K562 (cell line): ENCODE results near the gene CUX1. TPM values are rescaled to one million over a fixed set of nuclear protein-coding genes. Genes with fewer than 3 reads are reported as not detected.

Source experiments
- ATAC-seq: fragments of 200-7000 bp; cut with Tn5 transposase; 3 replicates; pipeline ENCODE4 v1.9.1; 2020; ENCODE audit warnings: moderate library complexity
- BruUV-seq: library from RNA; stranded (reverse); fragments of 400-500 nt; replicated peaks from 2 replicates; lab custom pipeline; 2021; lab: Mats Ljungman, UMichigan
- CTCF ChIA-PET: fragments of 300-600 bp; formaldehyde crosslinking; extraction: SDS; loops from one replicate; lab custom pipeline; 2021; ENCODE audit warnings: low intra/inter-chr PET ratio; lab: Yijun Ruan, JAX
- POLR2A ChIA-PET: fragments of 300-600, 350-650 bp; sonication (Branson Sonifier 250); formaldehyde crosslinking; extraction: SDS; loops from one replicate; lab custom pipeline; 2021; ENCODE audit warnings: antibody characterized with exemption, inconsistent platforms; lab: Yijun Ruan, JAX
- DNase-seq, 4 experiments: peaks; one replicate each; pipeline versions ENCODE4 v3.0.0 to v3.0.0-alpha.2; 2011 to 2018; ENCODE audit warnings: low spot score in 3 of 4, mixed read lengths in 3 of 4; ENCODE audit errors: extremely low read depth in 1 of 4
- FAIRE-seq: peaks from 2 replicates; lab custom pipeline; 2011; peaks lifted over from hg19 to GRCh38; lab: Jason Lieb, UNC
- H2AFZ ChIP-seq: 2 replicates; pipeline ENCODE4 v1.6.0; 2011; ENCODE audit warnings: low read depth, low read length, control low read depth, inconsistent platforms
- H3K27ac ChIP-seq: fragments of 200-600 bp; 3 replicates; pipeline ENCODE4 v1.8.0; 2011; ENCODE audit warnings: low read depth, mild to moderate bottlenecking, control low read depth, inconsistent platforms, low read length, moderate library complexity, mixed read lengths; ENCODE audit errors: extremely low read depth
- H3K27me3 ChIP-seq, 2 experiments: fragments of 300-600 bp in 1 of 2; 2 replicates in 1 of 2; 3 replicates in 1 of 2; pipeline versions ENCODE4 v1.6.0 to v1.8.0; 2011; ENCODE audit warnings: inconsistent platforms in 2 of 2, low read length in 2 of 2, mild to moderate bottlenecking in 1 of 2, mixed read lengths in 1 of 2, moderate library complexity in 1 of 2; ENCODE audit not compliant: control insufficient read depth in 2 of 2, insufficient read depth in 2 of 2
- H3K36me3 ChIP-seq: fragments of 300-600 bp; 3 replicates; pipeline ENCODE4 v1.8.0; 2011; ENCODE audit warnings: mild to moderate bottlenecking, low read length, inconsistent platforms; ENCODE audit not compliant: control insufficient read depth, insufficient read depth
- H3K4me1 ChIP-seq, 2 experiments: fragments of 200-600 bp in 1 of 2; replicated peaks in 1 of 2; 2 replicates in 1 of 2; 3 replicates in 1 of 2; pipeline versions ENCODE4 v1.5.1 to v1.8.0; 2011; ENCODE audit warnings: inconsistent platforms in 2 of 2, low read length in 2 of 2, mild to moderate bottlenecking in 1 of 2, mixed read lengths in 1 of 2, moderate library complexity in 1 of 2; ENCODE audit not compliant: control insufficient read depth in 2 of 2, insufficient read depth in 2 of 2
- H3K4me2 ChIP-seq: 2 replicates; pipeline ENCODE4 v1.6.1; 2011; ENCODE audit warnings: low read length, control low read depth, inconsistent platforms, mixed read lengths; ENCODE audit not compliant: insufficient read depth
- H3K4me3 ChIP-seq: fragments of 200-600 bp; sonication (generic), shearing (Covaris generic); 2 replicates; pipeline ENCODE4 v1.5.1; 2016; ENCODE audit warnings: control low read depth, inconsistent platforms
- H3K79me2 ChIP-seq: fragments of 200-600 bp; 3 replicates; pipeline ENCODE4 v1.8.0; 2011; ENCODE audit warnings: low read length, inconsistent platforms; ENCODE audit not compliant: control insufficient read depth, insufficient read depth
- H3K9ac ChIP-seq, 2 experiments: 2 replicates each; pipeline versions ENCODE4 v1.6.0 to v1.6.1; 2011; ENCODE audit warnings: low read depth in 2 of 2, low read length in 2 of 2, control low read depth in 1 of 2, inconsistent platforms in 1 of 2, mild to moderate bottlenecking in 1 of 2, mixed read lengths in 1 of 2; ENCODE audit not compliant: insufficient read depth in 1 of 2
- H3K9me1 ChIP-seq: one replicate; pipeline ENCODE4 v1.6.0; 2011; ENCODE audit warnings: inconsistent platforms, mild to moderate bottlenecking, low read length, moderate library complexity; ENCODE audit not compliant: control insufficient read depth, insufficient read depth
- H3K9me3 ChIP-seq: replicated peaks from 2 replicates; pipeline ENCODE4 v1.5.1; 2011; ENCODE audit warnings: low read depth, low read length, inconsistent platforms; ENCODE audit not compliant: control insufficient read depth, insufficient read depth
- H4K20me1 ChIP-seq: replicated peaks from 2 replicates; pipeline ENCODE4 v1.6.1; 2011; ENCODE audit warnings: low read length, inconsistent platforms, mixed read lengths; ENCODE audit not compliant: control insufficient read depth, insufficient read depth
- BCOR ChIP-seq: fragments of 450-650 bp; IDR thresholded peaks from 2 replicates; pipeline ENCODE4 v1.6.1; 2016
- C11orf30 ChIP-seq: fragments of 450-650 bp; IDR thresholded peaks from 2 replicates; pipeline ENCODE4 v1.6.1; 2016; ENCODE audit warnings: low read depth, mild to moderate bottlenecking
- COPS2 ChIP-seq: fragments of 450-650 bp; conservative IDR thresholded peaks from 2 replicates; pipeline ENCODE4 v1.6.1; 2016; ENCODE audit warnings: mild to moderate bottlenecking, moderate library complexity
- EWSR1 ChIP-seq: fragments of 450-650 bp; IDR thresholded peaks from 2 replicates; pipeline ENCODE4 v1.6.1; 2018; ENCODE audit warnings: borderline replicate concordance, mild to moderate bottlenecking, low read depth, moderate library complexity; ENCODE audit not compliant: partially characterized antibody
- FOXA3 ChIP-seq, 2 experiments: fragments of 450-650 bp in 1 of 2; sonication (generic) in 1 of 2; formaldehyde crosslinking; IDR thresholded peaks in 1 of 2; conservative IDR thresholded peaks in 1 of 2; 2 replicates each; pipeline versions ENCODE4 v1.4.0 to v1.8.0; 2020 to 2022; ENCODE audit warnings: mild to moderate bottlenecking in 2 of 2, missing genetic modification reagents in 1 of 2
- FOXM1 ChIP-seq, 2 experiments: fragments of 450-650 bp in 1 of 2; sonication (generic) in 1 of 2; formaldehyde crosslinking in 1 of 2; IDR thresholded peaks; 2 replicates each; pipeline versions ENCODE4 v1.6.1 to v1.9.0; 2017 to 2022; ENCODE audit warnings: low read depth in 2 of 2, mild to moderate bottlenecking in 2 of 2, missing genetic modification reagents in 1 of 2, moderate library complexity in 1 of 2
- MCM7 ChIP-seq, 2 experiments: fragments of 450-650 bp; IDR thresholded peaks; 2 replicates each; pipeline ENCODE4 v1.6.1; 2016 to 2018
- PHB ChIP-seq: fragments of 250-450 bp; sonication (Bioruptor Pico); IDR thresholded peaks from 2 replicates; pipeline ENCODE4 v1.5.0; 2021
- POLR2H ChIP-seq: IDR thresholded peaks from 2 replicates; pipeline ENCODE4 v1.6.1; 2016; ENCODE audit warnings: missing genetic modification characterization, low read depth, mild to moderate bottlenecking, control low read depth, missing compliant biosample characterization, moderate library complexity
- RBM39 ChIP-seq: fragments of 200-400 bp; formaldehyde crosslinking; optimal IDR thresholded peaks from 2 replicates; pipeline ENCODE3; 2018; ENCODE audit warnings: low read depth, low read length
- STAT5B ChIP-seq: fragments of 250-450 bp; sonication (Bioruptor Pico); IDR thresholded peaks from 2 replicates; pipeline ENCODE4 v1.8.0; 2021; ENCODE audit warnings: mild to moderate bottlenecking, inconsistent platforms
- TBP ChIP-seq: optimal IDR thresholded peaks from 2 replicates; pipeline ENCODE3; 2011; ENCODE audit warnings: low read depth, low read length, improper control_type of control experiment
- U2AF1 ChIP-seq: fragments of 200-400 bp; formaldehyde crosslinking; optimal IDR thresholded peaks from 2 replicates; pipeline ENCODE3; 2017; ENCODE audit warnings: mild to moderate bottlenecking, low read depth, low read length, moderate library complexity
- ZNF551 ChIP-seq: fragments of 250-450 bp; sonication (Bioruptor Pico); IDR thresholded peaks from 2 replicates; pipeline ENCODE4 v1.5.0; 2021; ENCODE audit warnings: mild to moderate bottlenecking, moderate library complexity
- ZNF584 ChIP-seq: fragments of 200-800 bp; sonication (Bioruptor generic); IDR thresholded peaks from 2 replicates; pipeline ENCODE4 v1.6.1; 2016; ENCODE audit warnings: low read depth, mild to moderate bottlenecking, missing genetic modification characterization, missing compliant biosample characterization
- ZNF696 ChIP-seq: fragments of 250-450 bp; sonication (Bioruptor Pico); conservative IDR thresholded peaks from 2 replicates; pipeline ENCODE4 v1.4.0; 2020; ENCODE audit warnings: mild to moderate bottlenecking, moderate library complexity
- WGBS: fragments of 100-300 bp; shearing (Covaris generic); methylation state at CpG from one replicate; pipeline ENCODE4 v1.1.6; 2016; ENCODE audit warnings: low coverage, mixed read lengths; ENCODE audit not compliant: insufficient coverage; ENCODE audit errors: missing lambda C conversion rate; 5-methylcytosine and 5-hydroxymethylcytosine counted together
- in situ Hi-C: fragments of 300-500 bp; cut with MboI; formaldehyde crosslinking; loops from 4 replicates; pipeline ENCODE4 v1.15.0; 2018; ENCODE audit warnings: inconsistent platforms, mixed read lengths
- intact Hi-C: fragments of 100-400 bp; cut with micrococcal nuclease; formaldehyde crosslinking; loops from 2 replicates; pipeline ENCODE4 v1.14.2; 2022
- polyA plus RNA-seq, 8 experiments: library from polyadenylated mRNA; depleted of rRNA in 4 of 8; stranded (reverse) in 5 of 8; unstranded in 3 of 8; fragments of >200 nt; fragmentation: Nextera tagmentation in 2 of 8; fragmentation: Illumina TruSeq in 1 of 8; extraction: Ambion mirVana in 2 of 8; extraction: Trizol in 1 of 8; gene quantifications; 2 replicates each; pipeline versions ENCODE4 v1.2.1 to v1.2.3, GENCODE V29; 2011 to 2014; ENCODE audit warnings: inconsistent platforms in 1 of 8, missing spikeins in 1 of 8
- total RNA-seq, 7 experiments: library from RNA; depleted of rRNA in 6 of 7; stranded (reverse); fragments of >200 nt in 6 of 7; fragmentation: Illumina TruSeq in 2 of 7; extraction: Trizol in 2 of 7; gene quantifications; 2 replicates each; pipeline versions ENCODE4 v1.2.1 to v1.2.3, GENCODE V29; 2011 to 2021; ENCODE audit warnings: low replicate concordance in 1 of 7
- TF ChIP-seq, protein P1 (sequence below), 2 experiments: fragments of 450-650 bp in 1 of 2; sonication (generic) in 1 of 2; formaldehyde crosslinking in 1 of 2; IDR thresholded peaks in 1 of 2; conservative IDR thresholded peaks in 1 of 2; 2 replicates each; pipeline versions ENCODE4 v1.6.1 to v1.8.1; 2016 to 2023; ENCODE audit warnings: mild to moderate bottlenecking in 2 of 2, moderate library complexity in 2 of 2, inconsistent platforms in 1 of 2, missing genetic modification reagents in 1 of 2
- TF ChIP-seq, protein P2 (sequence below): fragments of 450-650 bp; IDR thresholded peaks from 2 replicates; pipeline ENCODE4 v1.6.1; 2014; ENCODE audit warnings: low read depth, mild to moderate bottlenecking, moderate library complexity, borderline replicate concordance

The CUX1 gene
- total and polyA plus RNA-seq, 9 of the 15 experiments (the other 6 are each of a cell fraction or from before 2014, with no cell fraction given): 3.6 to 55.3 (median 25.2) TPM

DNA sequence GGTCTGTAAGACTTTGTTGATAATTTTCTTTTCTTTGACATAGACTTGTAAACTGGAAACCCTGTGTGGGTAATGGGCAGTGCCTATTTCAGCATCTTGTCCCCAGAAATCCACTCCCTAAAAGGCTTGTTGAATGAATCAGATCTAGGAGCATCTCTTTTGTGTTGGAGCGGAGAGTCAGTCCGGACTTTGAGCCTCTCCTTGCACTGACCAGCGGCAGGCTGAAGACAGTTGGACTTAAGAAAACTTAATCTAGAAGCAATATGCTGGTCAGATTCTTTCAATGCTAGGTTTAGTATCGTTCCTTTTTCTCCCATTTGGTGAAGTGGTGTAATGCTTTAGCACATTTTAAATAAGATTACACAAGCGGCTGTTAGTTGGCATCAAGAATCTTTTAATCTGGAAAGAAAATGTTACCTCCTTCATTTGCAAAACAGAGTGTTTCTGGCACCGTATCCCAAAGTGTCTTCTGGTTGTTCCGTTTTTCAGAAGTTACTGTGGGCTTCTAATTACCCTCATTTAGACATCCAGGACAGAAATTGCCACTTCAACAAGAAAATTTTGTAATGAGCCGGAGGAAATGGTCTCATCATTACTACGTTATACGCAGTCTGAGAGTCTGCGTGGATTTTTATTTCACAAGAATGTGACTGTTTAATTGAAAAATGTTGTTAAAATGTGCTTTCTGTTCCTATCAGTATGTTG, 74.7 kb downstream of the CUX1 start:
- Histone ChIP-seq H3K9me3 (no peaks in the 10 kb centered on the region), H3K9ac (no peak overlapping the region), H3K4me2 (no peak overlapping the region), H3K27ac (no peak overlapping the region), H3K4me3 (no peak overlapping the region), H3K9me1 (peaks cover 4% of the 10 kb centered on the region), H3K79me2 (peaks cover 92% of the 10 kb centered on the region), H4K20me1 (peaks cover 11% of the 10 kb centered on the region), H3K36me3 (peaks cover 2% of the 10 kb centered on the region; the same call in 2 of the 3 replicates), H3K4me1 (peaks cover 9 to 11% of the 10 kb centered on the region in 2 experiments), H2AFZ (no peak overlapping the region), H3K27me3 (no peaks in the 10 kb centered on the region)
- POLR2A ChIA-PET: interaction anchor here (0.6 to 1.0 kb wide), 4 partner anchors 8 to 1187 kb away, joined by 3 read pairs; no protein-coding TSS in a partner anchor
- no TSS peak for BruUV-seq
- CTCF ChIA-PET: no interaction called here
- WGBS: 80% methylated on average over 11 of the region's 11 CpGs
- TF ChIP-seq FOXM1 (IDR thresholded peaks at IDR 0.05; ENCODE audit: low read depth): no peak
- TF ChIP-seq FOXM1 (CRISPR knock-in tag; IDR thresholded peaks at IDR 0.05; ENCODE audit: low read depth): no peak
- TF ChIP-seq C11orf30: no peak
- TF ChIP-seq ZNF584 (CRISPR knock-in tag): no peak
- no peak for TF ChIP-seq COPS2
- no peak for TF ChIP-seq PHB
- TF ChIP-seq RBM39: no peak
- no peak for TF ChIP-seq ZNF696
- no peak for TF ChIP-seq MCM7 (IDR thresholded peaks at IDR 0.05)
- TF ChIP-seq, protein P1, sequence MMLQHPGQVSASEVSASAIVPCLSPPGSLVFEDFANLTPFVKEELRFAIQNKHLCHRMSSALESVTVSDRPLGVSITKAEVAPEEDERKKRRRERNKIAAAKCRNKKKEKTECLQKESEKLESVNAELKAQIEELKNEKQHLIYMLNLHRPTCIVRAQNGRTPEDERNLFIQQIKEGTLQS (IDR thresholded peaks at IDR 0.05): no peak
- TF ChIP-seq, protein P1 (CRISPR knock-in tag; conservative IDR thresholded peaks at IDR 0.05): no peak
- TF ChIP-seq TBP: no peak
- no peak for TF ChIP-seq BCOR
- TF ChIP-seq ZNF551: no peak
- TF ChIP-seq FOXA3 (CRISPR knock-in tag; conservative IDR thresholded peaks at IDR 0.05 in 1 of 2, IDR thresholded peaks at IDR 0.05 in 1 of 2): no peak
- TF ChIP-seq EWSR1: no peak
- TF ChIP-seq U2AF1: no peak
- TF ChIP-seq STAT5B (CRISPR knock-in tag): no peak
- TF ChIP-seq, protein P2, sequence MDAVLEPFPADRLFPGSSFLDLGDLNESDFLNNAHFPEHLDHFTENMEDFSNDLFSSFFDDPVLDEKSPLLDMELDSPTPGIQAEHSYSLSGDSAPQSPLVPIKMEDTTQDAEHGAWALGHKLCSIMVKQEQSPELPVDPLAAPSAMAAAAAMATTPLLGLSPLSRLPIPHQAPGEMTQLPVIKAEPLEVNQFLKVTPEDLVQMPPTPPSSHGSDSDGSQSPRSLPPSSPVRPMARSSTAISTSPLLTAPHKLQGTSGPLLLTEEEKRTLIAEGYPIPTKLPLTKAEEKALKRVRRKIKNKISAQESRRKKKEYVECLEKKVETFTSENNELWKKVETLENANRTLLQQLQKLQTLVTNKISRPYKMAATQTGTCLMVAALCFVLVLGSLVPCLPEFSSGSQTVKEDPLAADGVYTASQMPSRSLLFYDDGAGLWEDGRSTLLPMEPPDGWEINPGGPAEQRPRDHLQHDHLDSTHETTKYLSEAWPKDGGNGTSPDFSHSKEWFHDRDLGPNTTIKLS: no peak
- no peak for TF ChIP-seq POLR2H (tag)
- intact Hi-C loops: no loop called here
- DNase-seq: no peak
- 0 out of 3 replicates have a peak, but pooled peaks have one; percentile 14 for ATAC-seq
- FAIRE-seq: no peak
- in situ Hi-C loops: no loop called here
